Esophagus (tissue), 2 donors: ENCODE measurements around the gene ANKRD30B. TPM values are rescaled to one million over a fixed set of nuclear protein-coding genes. Genes with fewer than 3 reads are reported as not detected.
"Not testable (repeated sequence)": the region's sequence is repeated elsewhere in the genome, so short reads cannot be mapped to it uniquely, and the experiment has no call there.

Experiments used
- H3K27ac ChIP-seq, 2 donors: one replicate each; pipeline ENCODE4 v1.5.1; 2013; ENCODE audit warnings: low read depth in 2 of 2, mild to moderate bottlenecking in 2 of 2, inconsistent platforms in 1 of 2, low read length in 1 of 2, moderate library complexity in 1 of 2
- H3K27me3 ChIP-seq, 2 donors: one replicate each; pipeline ENCODE4 v1.6.1; 2013; ENCODE audit warnings: low read length in 2 of 2, control low read depth in 1 of 2, mild to moderate bottlenecking in 1 of 2; ENCODE audit not compliant: insufficient read depth in 2 of 2, control insufficient read depth in 1 of 2
- H3K36me3 ChIP-seq, 2 donors: one replicate each; pipeline ENCODE4 v1.6.1; 2013; ENCODE audit warnings: low read length in 1 of 2; ENCODE audit not compliant: control insufficient read depth in 2 of 2, insufficient read depth in 2 of 2
- H3K4me1 ChIP-seq, 2 donors: one replicate each; pipeline ENCODE4 v1.6.1; 2013; ENCODE audit warnings: low read length in 1 of 2; ENCODE audit not compliant: control insufficient read depth in 2 of 2, insufficient read depth in 2 of 2
- H3K4me3 ChIP-seq, 2 donors: one replicate each; pipeline ENCODE4 v1.5.1; 2013; ENCODE audit warnings: low read length in 2 of 2, mild to moderate bottlenecking in 2 of 2, low read depth in 1 of 2, moderate library complexity in 1 of 2
- H3K9me3 ChIP-seq, 2 donors: one replicate each; pipeline ENCODE4 v1.6.1; 2013; ENCODE audit warnings: mild to moderate bottlenecking in 2 of 2, low read depth in 1 of 2, low read length in 1 of 2, moderate library complexity in 1 of 2; ENCODE audit not compliant: control insufficient read depth in 2 of 2, insufficient read depth in 1 of 2
- WGBS, 2 donors: extraction: QIAGEN DNeasy Blood & Tissue Kit; methylation state at CpG; one replicate each; pipeline ENCODE4 v1.1.7; 2013; 5-methylcytosine and 5-hydroxymethylcytosine counted together
- polyA plus RNA-seq, 2 donors: library from polyadenylated mRNA; stranded (reverse); fragments of 200-250 nt; gene quantifications; one replicate each; pipeline ENCODE4 v1.2.3, GENCODE V29; 2013
- donor health status: healthy with polysubstance abuse.
- donor health status: Bipolar disorder and iron deficiency.

The ANKRD30B gene
- polyA plus RNA-seq = not detected

GRCh38 chr18:14747513-14748474, at the start of gene ANKRD30B:
ANKRD30B (plus strand) TSS chr18:14748172; CDS start chr18:14748420, 248 bp downstream.
- no peaks in the 10 kb centered on the region for H3K4me1 ChIP-seq
- no peak within 1 kb of the TSS for H3K4me3 ChIP-seq
- H3K27me3 ChIP-seq = no peaks in the 10 kb centered on the region
- WGBS, 2 donors = 22 to 24% methylated on average over 75 to 79 of the region's 79 CpGs
- no peaks in the 10 kb centered on the region for H3K36me3 ChIP-seq
- H3K27ac ChIP-seq = no peak within 1 kb of the TSS
- peaks cover 10 to 13% of the 10 kb centered on the region in 2 donors for H3K9me3 ChIP-seq

- not testable (repeated sequence) for H3K36me3 ChIP-seq, H3K4me1 ChIP-seq, H3K27ac ChIP-seq, H3K4me3 ChIP-seq, H3K27me3 ChIP-seq, H3K9me3 ChIP-seq
- 81 to 84% methylated on average over 7 of the region's 7 CpGs for WGBS, 2 donors
Measured at GRCh38 chr18:14701286-14702040, 46.5 kb upstream of the ANKRD30B start.

GRCh38 chr18:14709761-14710160, 38.2 kb upstream of the ANKRD30B start:
- WGBS, 2 donors = 61 to 69% methylated on average over 2 of the region's 2 CpGs
- H3K4me3 ChIP-seq, H3K27ac ChIP-seq, H3K9me3 ChIP-seq, H3K27me3 ChIP-seq, H3K4me1 ChIP-seq, H3K36me3 ChIP-seq: not testable (repeated sequence)

- not testable (repeated sequence) for H3K27ac ChIP-seq, H3K4me3 ChIP-seq, H3K4me1 ChIP-seq, H3K27me3 ChIP-seq, H3K36me3 ChIP-seq, H3K9me3 ChIP-seq
Measured at GRCh38 chr18:14721569-14721968, 26.4 kb upstream of the ANKRD30B start.

- 32 to 36% methylated on average over 1 of the region's 1 CpG for WGBS, 2 donors
- H3K27me3 ChIP-seq, H3K27ac ChIP-seq, H3K4me3 ChIP-seq, H3K36me3 ChIP-seq, H3K4me1 ChIP-seq, H3K9me3 ChIP-seq: not testable (repeated sequence)
Measured at GRCh38 chr18:14739056-14739455, 8.9 kb upstream of the ANKRD30B start.

GRCh38 chr18:14746897-14747296, 1.1 kb upstream of the ANKRD30B start:
- Histone ChIP-seq H3K4me3 (no peak overlapping the region), H3K4me1 (no peaks in the 10 kb centered on the region), H3K27ac (no peak overlapping the region), H3K36me3 (no peaks in the 10 kb centered on the region), H3K27me3 (no peaks in the 10 kb centered on the region), H3K9me3 (peaks cover 10 to 13% of the 10 kb centered on the region in 2 donors)
- WGBS, 2 donors = 94 to 95% methylated on average over 18 of the region's 18 CpGs

- Histone ChIP-seq H3K27ac (no peak overlapping the region), H3K36me3 (no peaks in the 10 kb centered on the region), H3K9me3 (peaks cover 10 to 13% of the 10 kb centered on the region in 2 donors), H3K4me1 (no peaks in the 10 kb centered on the region), H3K4me3 (no peak overlapping the region), H3K27me3 (no peaks in the 10 kb centered on the region)
- WGBS, 2 donors = 48 to 50% methylated on average over 15 of the region's 15 CpGs
Measured at GRCh38 chr18:14748496-14748895, 524 bp downstream of the ANKRD30B start.

- WGBS, 2 donors = 79 to 83% methylated on average over 5 of the region's 5 CpGs
- not testable (repeated sequence) for H3K27ac ChIP-seq, H3K4me3 ChIP-seq, H3K4me1 ChIP-seq, H3K36me3 ChIP-seq, H3K9me3 ChIP-seq, H3K27me3 ChIP-seq
Measured at GRCh38 chr18:14763566-14763965, 15.6 kb downstream of the ANKRD30B start.

- H3K4me1 ChIP-seq = no peaks in the 10 kb centered on the region
- no peaks in the 10 kb centered on the region for H3K27me3 ChIP-seq
- no peaks in the 10 kb centered on the region for H3K9me3 ChIP-seq
- H3K36me3 ChIP-seq = no peaks in the 10 kb centered on the region
- no peak overlapping the region for H3K27ac ChIP-seq
- no peak overlapping the region for H3K4me3 ChIP-seq
Measured at GRCh38 chr18:14767474-14767873, 19.5 kb downstream of the ANKRD30B start.
